ENCODE results near the gene HPS4. TPM values are rescaled to one million over a fixed set of nuclear protein-coding genes. Genes with fewer than 3 reads are reported as not detected.

HPS4 gene
- total RNA-seq, 2 donors from 2014 or later = 41.7 to 57.6 TPM

DNA sequence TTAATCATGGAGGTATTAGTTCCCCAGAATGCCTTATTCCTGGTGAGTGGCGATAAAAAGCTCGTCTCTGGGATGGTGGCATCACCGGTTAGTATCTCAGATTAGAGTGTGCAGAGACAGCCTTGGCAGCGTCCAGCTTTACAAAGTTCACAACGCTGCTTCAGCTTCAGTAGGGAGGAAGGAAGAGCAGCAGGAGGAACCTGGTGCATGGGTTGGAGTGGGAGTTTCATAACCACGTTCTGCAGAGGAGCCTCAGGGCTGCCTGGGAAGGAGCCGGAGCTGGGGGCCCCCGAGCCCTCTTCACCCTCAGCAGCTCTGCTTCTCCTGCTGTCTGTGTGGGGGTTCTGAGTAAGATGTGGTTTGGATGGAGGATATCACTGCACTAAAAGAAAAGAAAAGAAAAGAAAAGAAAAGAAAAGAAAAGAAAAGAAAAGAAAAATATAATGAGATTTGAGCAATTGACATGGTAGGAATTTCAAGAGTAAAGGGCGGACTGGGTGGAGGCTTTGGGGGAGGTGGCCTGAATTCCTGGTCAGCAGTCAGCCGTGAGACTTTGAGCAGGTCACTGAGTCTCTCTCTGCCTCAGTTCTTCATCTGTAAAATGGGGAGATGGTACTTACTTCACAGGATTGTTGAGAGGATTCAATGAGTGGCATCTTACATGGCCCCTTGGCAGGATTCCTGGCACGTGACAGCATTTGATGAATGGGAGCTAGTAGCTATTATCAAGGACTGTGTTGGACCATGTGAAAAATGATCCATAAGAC lies 48.1 kb downstream of the HPS4 start:
- no peak for DNase-seq
- H3K36me3 Mint-ChIP-seq (ENCODE audit: low read depth) = peaks cover 11% of the 10 kb centered on the region
- Histone ChIP-seq H3K27ac (ENCODE audit: low read depth, low read length) (no peak overlapping the region), H3K4me3 (ENCODE audit: low read length) (no peak overlapping the region), H3K36me3 (ENCODE audit: control insufficient read depth, insufficient read depth, low read length) (peaks cover 5% of the 10 kb centered on the region), H3K4me1 (ENCODE audit: control insufficient read depth, insufficient read depth, low read length) (no peaks in the 10 kb centered on the region), H3K9me3 (ENCODE audit: control insufficient read depth, low read length) (no peaks in the 10 kb centered on the region), H3K27me3 (ENCODE audit: control insufficient read depth, insufficient read depth, low read length, poor library complexity, severe bottlenecking) (no peaks in the 10 kb centered on the region), H3K9ac (ENCODE audit: extremely low read depth, low read length, poor library complexity, severe bottlenecking) (no peak overlapping the region)
- no peak overlapping the region for H3K4me3 Mint-ChIP-seq
- TF ChIP-seq, protein P1, sequence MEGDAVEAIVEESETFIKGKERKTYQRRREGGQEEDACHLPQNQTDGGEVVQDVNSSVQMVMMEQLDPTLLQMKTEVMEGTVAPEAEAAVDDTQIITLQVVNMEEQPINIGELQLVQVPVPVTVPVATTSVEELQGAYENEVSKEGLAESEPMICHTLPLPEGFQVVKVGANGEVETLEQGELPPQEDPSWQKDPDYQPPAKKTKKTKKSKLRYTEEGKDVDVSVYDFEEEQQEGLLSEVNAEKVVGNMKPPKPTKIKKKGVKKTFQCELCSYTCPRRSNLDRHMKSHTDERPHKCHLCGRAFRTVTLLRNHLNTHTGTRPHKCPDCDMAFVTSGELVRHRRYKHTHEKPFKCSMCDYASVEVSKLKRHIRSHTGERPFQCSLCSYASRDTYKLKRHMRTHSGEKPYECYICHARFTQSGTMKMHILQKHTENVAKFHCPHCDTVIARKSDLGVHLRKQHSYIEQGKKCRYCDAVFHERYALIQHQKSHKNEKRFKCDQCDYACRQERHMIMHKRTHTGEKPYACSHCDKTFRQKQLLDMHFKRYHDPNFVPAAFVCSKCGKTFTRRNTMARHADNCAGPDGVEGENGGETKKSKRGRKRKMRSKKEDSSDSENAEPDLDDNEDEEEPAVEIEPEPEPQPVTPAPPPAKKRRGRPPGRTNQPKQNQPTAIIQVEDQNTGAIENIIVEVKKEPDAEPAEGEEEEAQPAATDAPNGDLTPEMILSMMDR (conservative IDR thresholded peaks at IDR 0.05) = no peak
- H3K4me1 Mint-ChIP-seq = peaks cover 27% of the 10 kb centered on the region
- no peak overlapping the region for H3K27ac Mint-ChIP-seq
- no peaks in the 10 kb centered on the region for H3K27me3 Mint-ChIP-seq (ENCODE audit: insufficient read depth)
- no peaks in the 10 kb centered on the region for H3K9me3 Mint-ChIP-seq
- 95 to 96% methylated on average over 4 to 11 of the region's 11 CpGs for WGBS, 2 experiments (ENCODE audit: insufficient coverage in 1 of 2, insufficient read length in 1 of 2)

DNA sequence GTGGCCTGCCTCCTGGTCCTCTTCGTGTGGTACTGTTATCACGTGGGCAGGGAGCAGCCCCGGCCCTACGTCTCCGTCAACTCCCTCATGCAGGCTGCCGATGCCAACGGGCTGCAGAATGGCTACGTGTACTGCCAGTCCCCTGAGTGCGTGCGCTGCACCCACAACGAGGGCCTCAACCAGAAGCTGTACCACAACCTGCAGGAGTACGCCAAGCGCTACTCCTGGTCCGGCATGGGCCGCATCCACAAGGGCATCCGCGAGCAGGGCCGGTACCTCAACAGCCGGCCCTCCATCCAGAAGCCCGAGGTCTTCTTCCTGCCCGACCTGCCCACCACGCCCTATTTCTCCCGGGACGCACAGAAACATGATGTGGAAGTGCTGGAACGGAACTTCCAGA lies 49.8 kb downstream of the HPS4 start:
- no peaks in the 10 kb centered on the region for H3K4me1 ChIP-seq (ENCODE audit: control insufficient read depth, insufficient read depth, low read length)
- Mint-ChIP-seq H3K27me3 (ENCODE audit: insufficient read depth) (no peaks in the 10 kb centered on the region), H3K9me3 (no peaks in the 10 kb centered on the region)

DNA sequence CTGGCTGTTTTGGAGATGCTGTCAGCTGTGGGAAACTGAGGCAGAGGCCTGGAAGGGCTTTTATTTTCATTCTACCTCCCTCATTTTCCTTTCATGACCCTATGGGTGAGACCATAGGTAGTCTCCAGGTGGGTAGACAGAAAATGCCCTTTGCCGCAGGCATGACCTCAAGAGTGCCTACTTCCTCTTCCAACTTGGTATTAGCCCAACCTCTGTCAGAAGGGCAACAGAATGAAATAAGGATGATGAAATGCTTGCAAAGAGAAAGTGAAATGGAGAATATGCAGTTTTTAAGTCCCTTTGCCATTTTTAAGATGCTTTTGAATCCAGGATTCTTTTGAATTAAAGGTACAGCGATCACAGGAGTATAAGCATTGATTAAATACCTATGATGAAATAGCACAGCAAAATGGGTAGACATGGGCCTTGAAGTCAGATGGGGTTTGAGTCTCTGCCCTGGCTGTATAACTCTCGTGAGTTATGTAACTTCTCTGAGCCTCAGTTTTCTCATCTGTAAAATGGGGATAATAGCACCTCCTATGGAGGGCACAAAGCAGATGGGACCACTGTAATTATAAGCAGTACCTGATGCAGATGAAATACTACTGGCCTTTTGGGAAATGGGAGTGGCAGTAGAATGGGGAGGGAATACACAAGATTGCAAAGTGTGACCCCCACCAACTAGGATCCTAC lies 50.8 kb downstream of the HPS4 start:
- Histone ChIP-seq H3K27ac (ENCODE audit: low read depth, low read length) (no peak overlapping the region), H3K4me1 (ENCODE audit: control insufficient read depth, insufficient read depth, low read length) (no peaks in the 10 kb centered on the region), H3K36me3 (ENCODE audit: control insufficient read depth, insufficient read depth, low read length) (peaks cover 5% of the 10 kb centered on the region), H3K4me3 (ENCODE audit: low read length) (no peak overlapping the region), H3K9ac (ENCODE audit: extremely low read depth, low read length, poor library complexity, severe bottlenecking) (no peak overlapping the region), H3K9me3 (ENCODE audit: control insufficient read depth, low read length) (no peaks in the 10 kb centered on the region), H3K27me3 (ENCODE audit: control insufficient read depth, insufficient read depth, low read length, poor library complexity, severe bottlenecking) (no peaks in the 10 kb centered on the region)
- H3K4me3 Mint-ChIP-seq = no peak overlapping the region
- H3K27me3 Mint-ChIP-seq (ENCODE audit: insufficient read depth) = no peaks in the 10 kb centered on the region
- no peaks in the 10 kb centered on the region for H3K9me3 Mint-ChIP-seq
- no peak for DNase-seq
- no peak overlapping the region for H3K27ac Mint-ChIP-seq
- WGBS, 2 experiments (ENCODE audit: insufficient coverage in 1 of 2, insufficient read length in 1 of 2) = 90 to 96% methylated on average over 2 to 3 of the region's 3 CpGs
- H3K4me1 Mint-ChIP-seq = peaks cover 34% of the 10 kb centered on the region
- peaks cover 11% of the 10 kb centered on the region for H3K36me3 Mint-ChIP-seq (ENCODE audit: low read depth)
- TF ChIP-seq, protein P1 (conservative IDR thresholded peaks at IDR 0.05) = no peak

More for the DNA sequence above, 49.8 kb downstream of the HPS4 start:
- no peak overlapping the region for H3K4me3 Mint-ChIP-seq
- Histone ChIP-seq H3K27ac (ENCODE audit: low read depth, low read length) (no peak overlapping the region), H3K36me3 (ENCODE audit: control insufficient read depth, insufficient read depth, low read length) (peaks cover 5% of the 10 kb centered on the region), H3K9ac (ENCODE audit: extremely low read depth, low read length, poor library complexity, severe bottlenecking) (no peak overlapping the region), H3K4me3 (ENCODE audit: low read length) (no peak overlapping the region), H3K27me3 (ENCODE audit: control insufficient read depth, insufficient read depth, low read length, poor library complexity, severe bottlenecking) (no peaks in the 10 kb centered on the region), H3K9me3 (ENCODE audit: control insufficient read depth, low read length) (no peaks in the 10 kb centered on the region)
- 96 to 98% methylated on average over 21 to 25 of the region's 25 CpGs for WGBS, 2 experiments (ENCODE audit: insufficient coverage in 1 of 2, insufficient read length in 1 of 2)
- TF ChIP-seq, protein P1 (conservative IDR thresholded peaks at IDR 0.05) = no peak
- H3K4me1 Mint-ChIP-seq = peaks cover 35% of the 10 kb centered on the region
- DNase-seq = no peak
- peaks cover 11% of the 10 kb centered on the region for H3K36me3 Mint-ChIP-seq (ENCODE audit: low read depth)
- H3K27ac Mint-ChIP-seq = no peak overlapping the region
